HG02885 (cell line): ENCODE data around the gene AMER3.

ENCODE experiments used
- ATAC-seq: cut with Tn5 transposase; IDR thresholded peaks from one replicate; pipeline ENCODE4 v1.9.1; 2021; ENCODE audit warnings: mild to moderate bottlenecking; ENCODE audit not compliant: unreplicated experiment, poor library complexity

Gene AMER3

DNA sequence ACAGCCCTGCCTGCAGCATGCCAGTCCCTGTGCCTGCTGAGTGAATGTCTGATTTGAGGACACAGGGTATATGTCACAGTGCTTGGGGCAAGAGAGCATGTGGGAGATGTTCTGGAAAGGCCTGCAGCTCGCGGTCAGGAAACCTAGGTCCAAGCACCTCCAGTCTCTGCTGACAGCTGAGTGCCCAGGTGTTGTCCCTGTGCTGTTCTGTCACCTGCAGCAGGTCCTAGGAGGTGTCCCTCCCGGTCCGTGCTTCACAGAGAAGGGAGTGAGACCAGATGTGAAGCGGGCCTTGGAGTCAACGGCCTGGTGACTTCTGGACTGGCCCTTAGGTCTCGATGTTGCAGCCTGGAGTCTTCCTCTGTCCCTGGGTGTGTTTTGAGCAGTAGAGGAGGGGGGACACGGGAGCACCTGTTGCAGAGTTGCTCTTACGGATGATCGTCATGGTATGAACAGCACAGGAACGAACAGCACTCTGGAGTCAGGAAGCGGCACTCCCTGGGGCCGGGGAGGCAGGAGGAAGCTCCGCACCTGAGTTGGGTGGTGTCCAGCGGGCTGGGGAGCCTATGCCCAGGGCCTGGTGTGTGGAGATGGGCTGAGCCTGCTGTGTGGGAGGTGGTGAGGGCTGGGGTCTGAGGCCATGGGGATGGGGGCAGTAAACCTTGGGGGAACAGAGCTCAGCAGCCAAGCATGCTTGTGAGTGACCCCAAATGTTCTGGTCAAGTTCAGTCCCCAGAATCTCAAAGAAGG, 59.8 kb downstream of the AMER3 start:
- no peak for ATAC-seq
